GM12878 (cell line): ENCODE measurements around the gene FBXL5. TPM values are rescaled to one million over a fixed set of nuclear protein-coding genes. Genes with fewer than 3 reads are reported as not detected.

ENCODE experiments used
- ATF3 ChIP-seq: IDR thresholded peaks from 2 replicates; pipeline ENCODE4 v1.6.1; 2011; ENCODE audit warnings: low read depth, mild to moderate bottlenecking, low read length, moderate library complexity, borderline replicate concordance; ENCODE audit errors: extremely low read depth
- CREB1 ChIP-seq: IDR thresholded peaks from 2 replicates; pipeline ENCODE4 v1.6.1; 2012; ENCODE audit warnings: low read depth, mild to moderate bottlenecking, inconsistent platforms
- E2F4 ChIP-seq: IDR thresholded peaks from 2 replicates; pipeline ENCODE4 v1.6.1; 2012; ENCODE audit warnings: low read depth, low read length, improper control_type of control experiment
- FOS ChIP-seq: IDR thresholded peaks from 3 replicates; pipeline ENCODE4 v1.6.1; 2011; ENCODE audit warnings: borderline replicate concordance; ENCODE audit not compliant: insufficient read length; ENCODE audit errors: extremely low read depth
- GABPA ChIP-seq: IDR thresholded peaks from 2 replicates; pipeline ENCODE4 v1.6.1; 2014; ENCODE audit warnings: antibody characterized with exemption, low read depth, mild to moderate bottlenecking, inconsistent platforms
- HDAC6 ChIP-seq: fragments of 200-600 bp; sonication (generic); IDR thresholded peaks from one replicate; pipeline ENCODE4 v1.8.0; 2017; ENCODE audit warnings: antibody characterized with exemption; ENCODE audit not compliant: unreplicated experiment
- IKZF2 ChIP-seq, 2 experiments: fragments of 450-650 bp; IDR thresholded peaks; 2 replicates each; pipeline ENCODE4 v1.6.1; 2017; ENCODE audit warnings: mild to moderate bottlenecking in 2 of 2, moderate library complexity in 2 of 2
- KAT2A ChIP-seq: conservative IDR thresholded peaks from 2 replicates; pipeline ENCODE4 v1.6.1; 2011; ENCODE audit warnings: low read depth, low read length; ENCODE audit not compliant: control insufficient read depth
- NFXL1 ChIP-seq: fragments of 450-650 bp; IDR thresholded peaks from 2 replicates; pipeline ENCODE4 v1.6.1; 2017; ENCODE audit warnings: antibody characterized with exemption, mild to moderate bottlenecking, borderline replicate concordance
- NR2C1 ChIP-seq: fragments of 450-650 bp; IDR thresholded peaks from 2 replicates; pipeline ENCODE4 v1.6.1; 2017; ENCODE audit warnings: antibody characterized with exemption, mild to moderate bottlenecking, moderate library complexity
- POU2F2 ChIP-seq: IDR thresholded peaks from 3 replicates; pipeline ENCODE4 v1.6.1; 2011; ENCODE audit warnings: low read depth, mild to moderate bottlenecking, low read length, borderline replicate concordance
- RBBP5 ChIP-seq: fragments of 200-600 bp; sonication (generic); conservative IDR thresholded peaks from 2 replicates; pipeline ENCODE4 v1.6.1; 2016
- RCOR1 ChIP-seq: conservative IDR thresholded peaks from 2 replicates; pipeline ENCODE4 v1.6.1; 2012; ENCODE audit warnings: low read depth, low read length, improper control_type of control experiment
- RELB ChIP-seq: fragments of 450-650 bp; IDR thresholded peaks from 2 replicates; pipeline ENCODE4 v1.6.1; 2017; ENCODE audit warnings: low read depth, mild to moderate bottlenecking, moderate library complexity
- SMC3 ChIP-seq: IDR thresholded peaks from 2 replicates; pipeline ENCODE4 v1.6.1; 2011; ENCODE audit warnings: low read length, improper control_type of control experiment, borderline replicate concordance
- SP1 ChIP-seq: IDR thresholded peaks from one replicate; pipeline ENCODE4 v1.6.1; 2011; ENCODE audit warnings: low read depth, low read length
- SUPT20H ChIP-seq: IDR thresholded peaks from 2 replicates; pipeline ENCODE4 v1.6.1; 2011; ENCODE audit warnings: low read depth, mild to moderate bottlenecking, low read length, moderate library complexity, borderline replicate concordance; ENCODE audit not compliant: control insufficient read depth
- TARDBP ChIP-seq: IDR thresholded peaks from 2 replicates; pipeline ENCODE4 v1.6.1; 2016; ENCODE audit warnings: borderline replicate concordance
- TBL1XR1 ChIP-seq: IDR thresholded peaks from 2 replicates; pipeline ENCODE4 v1.6.1; 2012; ENCODE audit warnings: low read depth, low read length, improper control_type of control experiment
- YY1 ChIP-seq: IDR thresholded peaks from 2 replicates; pipeline ENCODE4 v1.6.1; 2011; ENCODE audit warnings: low read depth, mild to moderate bottlenecking, low read length
- ZBTB33 ChIP-seq: fragments of 450-650 bp; IDR thresholded peaks from 2 replicates; pipeline ENCODE4 v1.6.1; 2017; ENCODE audit warnings: mild to moderate bottlenecking
- ZNF592 ChIP-seq: fragments of 450-650 bp; IDR thresholded peaks from 2 replicates; pipeline ENCODE4 v1.6.1; 2017; ENCODE audit warnings: mild to moderate bottlenecking, moderate library complexity
- polyA plus RNA-seq, 11 experiments: library from polyadenylated mRNA; depleted of rRNA in 4 of 11; unstranded in 6 of 11; stranded (reverse) in 5 of 11; fragments of >200 nt; fragmentation: Nextera tagmentation in 4 of 11; fragmentation: Illumina TruSeq in 1 of 11; extraction: Ambion mirVana in 4 of 11; extraction: Trizol in 1 of 11; gene quantifications; 1 replicate in 1 of 11; 2 replicates in 10 of 11; pipeline versions ENCODE4 v1.2.1 to v1.2.3, GENCODE V29; 2011 to 2016; ENCODE audit warnings: inconsistent platforms in 2 of 11, missing spikeins in 2 of 11, low read depth in 1 of 11
- total RNA-seq, 4 experiments: library from RNA; depleted of rRNA in 3 of 4; stranded (reverse); fragments of >200 nt in 3 of 4; fragmentation: Illumina TruSeq in 1 of 4; extraction: Trizol in 1 of 4; gene quantifications; 2 replicates each; pipeline versions ENCODE4 v1.2.1 to v1.2.3, GENCODE V29; 2013 to 2021

Gene FBXL5
- total and polyA plus RNA-seq, 10 of the 15 experiments (the other 5 are each of a cell fraction or from before 2014, with no cell fraction given) = 10.1 to 46.2 (median 32.7) TPM

GRCh38 chr4:15649914-15650545 lies 5.1 kb downstream of the FBXL5 start (continued):
- TF ChIP-seq NFXL1 (no peak), SUPT20H (no peak), RBBP5 (no peak), YY1 (peak; percentile 60; the same call in 1 of the 2 replicates), RELB (no peak), CREB1 (no peak), NR2C1 (no peak), SMC3 (peak; percentile 58; the same call in 1 of the 2 replicates), KAT2A (no peak), E2F4 (no peak), TARDBP (no peak), HDAC6 (no peak), SP1 (no peak), ATF3 (no peak), ZBTB33 (no peak), ZNF592 (no peak), IKZF2 (IDR thresholded peaks at IDR 0.05) (peak in 1 of 2 experiments; percentile 33; a peak in 1 of 4 replicates), TBL1XR1 (no peak), RCOR1 (0 out of 2 replicates have a peak, but pooled peaks have one; percentile 35), FOS (no peak), GABPA (0 out of 2 replicates have a peak, but pooled peaks have one; percentile 39), POU2F2 (no peak)
